HepG2 (cell line): ENCODE results near the gene ANKRD65. TPM values are rescaled to one million over a fixed set of nuclear protein-coding genes. Genes with fewer than 3 reads are reported as not detected.

Experiments used
- DPF2 ChIP-seq: sonication (generic); formaldehyde crosslinking; IDR thresholded peaks from 2 replicates; pipeline ENCODE4 v1.4.0; 2020; ENCODE audit warnings: mild to moderate bottlenecking, low read depth, missing genetic modification reagents, borderline replicate concordance
- HMG20B ChIP-seq: conservative IDR thresholded peaks from 2 replicates; pipeline ENCODE4 v1.6.1; 2016; ENCODE audit warnings: missing genetic modification reagents, missing compliant biosample characterization
- HOXA7 ChIP-seq: sonication (generic); formaldehyde crosslinking; IDR thresholded peaks from 2 replicates; pipeline ENCODE4 v1.8.1; 2022; ENCODE audit warnings: mild to moderate bottlenecking, missing genetic modification reagents, moderate library complexity
- NFATC3 ChIP-seq: sonication (generic); formaldehyde crosslinking; IDR thresholded peaks from 2 replicates; pipeline ENCODE4 v1.5.1; 2020; ENCODE audit warnings: mild to moderate bottlenecking, missing genetic modification reagents
- SIX4 ChIP-seq: sonication (generic); formaldehyde crosslinking; IDR thresholded peaks from 2 replicates; pipeline ENCODE4 v1.4.0; 2020; ENCODE audit warnings: missing genetic modification reagents
- ZNF180 ChIP-seq: sonication (generic); formaldehyde crosslinking; IDR thresholded peaks from 2 replicates; pipeline ENCODE4 v1.4.0; 2020; ENCODE audit warnings: low read depth, missing genetic modification reagents, borderline replicate concordance
- ZNF263 ChIP-seq: sonication (generic); formaldehyde crosslinking; IDR thresholded peaks from 2 replicates; pipeline ENCODE4 v1.4.0; 2020; ENCODE audit warnings: missing genetic modification reagents
- ZNF333 ChIP-seq: sonication (generic); formaldehyde crosslinking; IDR thresholded peaks from 2 replicates; pipeline ENCODE4 v1.4.0; 2020; ENCODE audit warnings: mild to moderate bottlenecking, missing genetic modification reagents, borderline replicate concordance
- ZNF780A ChIP-seq: sonication (generic); formaldehyde crosslinking; IDR thresholded peaks from 2 replicates; pipeline ENCODE4 v1.8.0; 2022; ENCODE audit warnings: mild to moderate bottlenecking, missing genetic modification reagents, moderate library complexity
- polyA plus RNA-seq, 8 experiments: library from polyadenylated mRNA; depleted of rRNA in 3 of 8; stranded (reverse) in 7 of 8; unstranded in 1 of 8; fragments of >200 nt; fragmentation: Illumina TruSeq in 4 of 8; extraction: Trizol in 4 of 8; gene quantifications; 2 replicates each; pipeline versions ENCODE4 v1.2.1 to v1.2.3, GENCODE V29; 2011 to 2016; ENCODE audit warnings: low read depth in 4 of 8, missing spikeins in 1 of 8, mixed read lengths in 1 of 8; ENCODE audit not compliant: insufficient read depth in 1 of 8
- total RNA-seq, 5 experiments: library from RNA; depleted of rRNA; stranded (reverse); fragments of >200 nt; fragmentation: Illumina TruSeq; extraction: Trizol; gene quantifications; 2 replicates each; pipeline ENCODE4 v1.2.3, GENCODE V29; 2016; ENCODE audit warnings: low read depth in 1 of 5
- TF ChIP-seq, protein P1 (sequence below): sonication (generic); formaldehyde crosslinking; IDR thresholded peaks from 2 replicates; pipeline ENCODE4 v1.8.1; 2022; ENCODE audit warnings: low read depth, mild to moderate bottlenecking, missing genetic modification reagents
- TF ChIP-seq, protein P2 (sequence below): sonication (generic); formaldehyde crosslinking; IDR thresholded peaks from 2 replicates; pipeline ENCODE4 v1.4.0; 2020; ENCODE audit warnings: missing genetic modification reagents, borderline replicate concordance
- TF ChIP-seq, protein P3 (sequence below): sonication (generic); formaldehyde crosslinking; IDR thresholded peaks from 2 replicates; pipeline ENCODE4 v1.4.0; 2020; ENCODE audit warnings: missing genetic modification reagents
- TF ChIP-seq, protein P4 (sequence below), 2 experiments: sonication (generic) in 1 of 2; formaldehyde crosslinking in 1 of 2; IDR thresholded peaks; 2 replicates each; pipeline versions ENCODE4 v1.4.0 to v1.6.1; 2016 to 2020; ENCODE audit warnings: borderline replicate concordance in 1 of 2, low read depth in 1 of 2, mild to moderate bottlenecking in 1 of 2, missing genetic modification reagents in 1 of 2
- TF ChIP-seq, protein P5 (sequence below): sonication (generic); formaldehyde crosslinking; IDR thresholded peaks from 2 replicates; pipeline ENCODE4 v1.9.0; 2021; ENCODE audit warnings: missing genetic modification reagents, borderline replicate concordance

ANKRD65 gene
- total and polyA plus RNA-seq, 2 of the 13 experiments (the other 11 are each of a cell fraction or from before 2014, with no cell fraction given) = 12.1 to 30.1 TPM

DNA sequence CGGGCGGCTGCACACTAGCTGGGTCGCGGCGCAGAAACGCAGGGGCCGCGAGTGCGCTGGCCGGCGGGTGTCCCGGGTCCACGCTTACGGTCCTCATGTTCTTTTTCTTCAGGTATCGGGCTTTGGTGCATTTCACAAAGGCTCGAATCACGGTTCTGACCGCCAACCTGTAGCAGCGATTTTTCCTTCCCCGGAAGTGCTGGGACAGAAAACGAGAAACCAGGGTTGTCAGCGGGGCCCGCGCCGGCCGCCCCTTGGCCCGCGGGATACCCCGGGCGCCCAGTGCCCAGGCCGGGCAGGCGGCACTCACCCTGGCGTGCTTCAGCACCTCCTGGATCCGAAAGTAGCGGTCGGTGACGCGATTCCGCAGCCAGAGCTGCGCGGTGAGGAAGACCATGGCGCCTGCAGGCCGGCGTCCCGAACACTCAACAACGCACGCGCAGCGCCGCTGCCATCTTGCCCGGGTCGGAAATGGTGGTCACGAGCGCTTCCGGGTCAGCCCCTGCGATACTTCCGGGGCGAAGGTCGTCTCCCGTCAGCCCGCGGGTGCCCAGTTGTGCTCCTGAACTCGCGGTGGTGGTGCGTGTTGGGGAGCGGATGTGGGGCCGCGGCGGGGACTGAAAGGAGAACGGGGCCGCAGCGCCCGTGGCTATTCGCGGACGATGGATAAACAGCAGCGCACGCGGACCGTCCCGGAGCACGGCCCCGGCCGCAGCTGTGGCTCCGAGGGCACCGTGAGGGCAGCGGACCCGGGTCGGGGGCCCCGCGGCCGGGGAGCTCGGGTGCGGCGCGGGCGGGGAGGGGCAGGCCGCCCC is 14.0 kb downstream of the ANKRD65 start, which contains the start of gene MRPL20 (continued):
- TF ChIP-seq, protein P1, sequence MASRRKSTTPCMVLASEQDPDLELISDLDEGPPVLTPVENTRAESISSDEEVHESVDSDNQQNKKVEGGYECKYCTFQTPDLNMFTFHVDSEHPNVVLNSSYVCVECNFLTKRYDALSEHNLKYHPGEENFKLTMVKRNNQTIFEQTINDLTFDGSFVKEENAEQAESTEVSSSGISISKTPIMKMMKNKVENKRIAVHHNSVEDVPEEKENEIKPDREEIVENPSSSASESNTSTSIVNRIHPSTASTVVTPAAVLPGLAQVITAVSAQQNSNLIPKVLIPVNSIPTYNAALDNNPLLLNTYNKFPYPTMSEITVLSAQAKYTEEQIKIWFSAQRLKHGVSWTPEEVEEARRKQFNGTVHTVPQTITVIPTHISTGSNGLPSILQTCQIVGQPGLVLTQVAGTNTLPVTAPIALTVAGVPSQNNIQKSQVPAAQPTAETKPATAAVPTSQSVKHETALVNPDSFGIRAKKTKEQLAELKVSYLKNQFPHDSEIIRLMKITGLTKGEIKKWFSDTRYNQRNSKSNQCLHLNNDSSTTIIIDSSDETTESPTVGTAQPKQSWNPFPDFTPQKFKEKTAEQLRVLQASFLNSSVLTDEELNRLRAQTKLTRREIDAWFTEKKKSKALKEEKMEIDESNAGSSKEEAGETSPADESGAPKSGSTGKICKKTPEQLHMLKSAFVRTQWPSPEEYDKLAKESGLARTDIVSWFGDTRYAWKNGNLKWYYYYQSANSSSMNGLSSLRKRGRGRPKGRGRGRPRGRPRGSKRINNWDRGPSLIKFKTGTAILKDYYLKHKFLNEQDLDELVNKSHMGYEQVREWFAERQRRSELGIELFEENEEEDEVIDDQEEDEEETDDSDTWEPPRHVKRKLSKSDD = peak; percentile 79; the same call in 1 of the 2 replicates
- TF ChIP-seq HOXA7 (CRISPR knock-in tag) (0 out of 2 replicates have a peak, but pooled peaks have one; percentile 85), HMG20B (no peak), NFATC3 (CRISPR knock-in tag) (no peak; the same call in 1 of the 2 replicates), SIX4 (CRISPR knock-in tag) (peak; percentile 73), ZNF780A (CRISPR knock-in tag) (peak; percentile 25; the same call in 1 of the 2 replicates), ZNF263 (CRISPR knock-in tag) (peak; percentile 81), DPF2 (CRISPR knock-in tag) (no peak), ZNF180 (no peak), ZNF333 (peak; percentile 70; the same call in 1 of the 2 replicates)
- TF ChIP-seq, protein P2, sequence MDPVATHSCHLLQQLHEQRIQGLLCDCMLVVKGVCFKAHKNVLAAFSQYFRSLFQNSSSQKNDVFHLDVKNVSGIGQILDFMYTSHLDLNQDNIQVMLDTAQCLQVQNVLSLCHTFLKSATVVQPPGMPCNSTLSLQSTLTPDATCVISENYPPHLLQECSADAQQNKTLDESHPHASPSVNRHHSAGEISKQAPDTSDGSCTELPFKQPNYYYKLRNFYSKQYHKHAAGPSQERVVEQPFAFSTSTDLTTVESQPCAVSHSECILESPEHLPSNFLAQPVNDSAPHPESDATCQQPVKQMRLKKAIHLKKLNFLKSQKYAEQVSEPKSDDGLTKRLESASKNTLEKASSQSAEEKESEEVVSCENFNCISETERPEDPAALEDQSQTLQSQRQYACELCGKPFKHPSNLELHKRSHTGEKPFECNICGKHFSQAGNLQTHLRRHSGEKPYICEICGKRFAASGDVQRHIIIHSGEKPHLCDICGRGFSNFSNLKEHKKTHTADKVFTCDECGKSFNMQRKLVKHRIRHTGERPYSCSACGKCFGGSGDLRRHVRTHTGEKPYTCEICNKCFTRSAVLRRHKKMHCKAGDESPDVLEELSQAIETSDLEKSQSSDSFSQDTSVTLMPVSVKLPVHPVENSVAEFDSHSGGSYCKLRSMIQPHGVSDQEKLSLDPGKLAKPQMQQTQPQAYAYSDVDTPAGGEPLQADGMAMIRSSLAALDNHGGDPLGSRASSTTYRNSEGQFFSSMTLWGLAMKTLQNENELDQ (CRISPR knock-in tag) = peak; percentile 79
- TF ChIP-seq, protein P3, sequence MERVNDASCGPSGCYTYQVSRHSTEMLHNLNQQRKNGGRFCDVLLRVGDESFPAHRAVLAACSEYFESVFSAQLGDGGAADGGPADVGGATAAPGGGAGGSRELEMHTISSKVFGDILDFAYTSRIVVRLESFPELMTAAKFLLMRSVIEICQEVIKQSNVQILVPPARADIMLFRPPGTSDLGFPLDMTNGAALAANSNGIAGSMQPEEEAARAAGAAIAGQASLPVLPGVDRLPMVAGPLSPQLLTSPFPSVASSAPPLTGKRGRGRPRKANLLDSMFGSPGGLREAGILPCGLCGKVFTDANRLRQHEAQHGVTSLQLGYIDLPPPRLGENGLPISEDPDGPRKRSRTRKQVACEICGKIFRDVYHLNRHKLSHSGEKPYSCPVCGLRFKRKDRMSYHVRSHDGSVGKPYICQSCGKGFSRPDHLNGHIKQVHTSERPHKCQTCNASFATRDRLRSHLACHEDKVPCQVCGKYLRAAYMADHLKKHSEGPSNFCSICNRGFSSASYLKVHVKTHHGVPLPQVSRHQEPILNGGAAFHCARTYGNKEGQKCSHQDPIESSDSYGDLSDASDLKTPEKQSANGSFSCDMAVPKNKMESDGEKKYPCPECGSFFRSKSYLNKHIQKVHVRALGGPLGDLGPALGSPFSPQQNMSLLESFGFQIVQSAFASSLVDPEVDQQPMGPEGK (CRISPR knock-in tag) = peak; percentile 82
- TF ChIP-seq, protein P4, sequence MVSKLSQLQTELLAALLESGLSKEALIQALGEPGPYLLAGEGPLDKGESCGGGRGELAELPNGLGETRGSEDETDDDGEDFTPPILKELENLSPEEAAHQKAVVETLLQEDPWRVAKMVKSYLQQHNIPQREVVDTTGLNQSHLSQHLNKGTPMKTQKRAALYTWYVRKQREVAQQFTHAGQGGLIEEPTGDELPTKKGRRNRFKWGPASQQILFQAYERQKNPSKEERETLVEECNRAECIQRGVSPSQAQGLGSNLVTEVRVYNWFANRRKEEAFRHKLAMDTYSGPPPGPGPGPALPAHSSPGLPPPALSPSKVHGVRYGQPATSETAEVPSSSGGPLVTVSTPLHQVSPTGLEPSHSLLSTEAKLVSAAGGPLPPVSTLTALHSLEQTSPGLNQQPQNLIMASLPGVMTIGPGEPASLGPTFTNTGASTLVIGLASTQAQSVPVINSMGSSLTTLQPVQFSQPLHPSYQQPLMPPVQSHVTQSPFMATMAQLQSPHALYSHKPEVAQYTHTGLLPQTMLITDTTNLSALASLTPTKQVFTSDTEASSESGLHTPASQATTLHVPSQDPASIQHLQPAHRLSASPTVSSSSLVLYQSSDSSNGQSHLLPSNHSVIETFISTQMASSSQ (IDR thresholded peaks at IDR 0.05; ENCODE audit: low read depth) = no peak
- TF ChIP-seq, protein P4 (CRISPR knock-in tag; IDR thresholded peaks at IDR 0.05; ENCODE audit: borderline replicate concordance) = peak; percentile 71
- TF ChIP-seq, protein P5, sequence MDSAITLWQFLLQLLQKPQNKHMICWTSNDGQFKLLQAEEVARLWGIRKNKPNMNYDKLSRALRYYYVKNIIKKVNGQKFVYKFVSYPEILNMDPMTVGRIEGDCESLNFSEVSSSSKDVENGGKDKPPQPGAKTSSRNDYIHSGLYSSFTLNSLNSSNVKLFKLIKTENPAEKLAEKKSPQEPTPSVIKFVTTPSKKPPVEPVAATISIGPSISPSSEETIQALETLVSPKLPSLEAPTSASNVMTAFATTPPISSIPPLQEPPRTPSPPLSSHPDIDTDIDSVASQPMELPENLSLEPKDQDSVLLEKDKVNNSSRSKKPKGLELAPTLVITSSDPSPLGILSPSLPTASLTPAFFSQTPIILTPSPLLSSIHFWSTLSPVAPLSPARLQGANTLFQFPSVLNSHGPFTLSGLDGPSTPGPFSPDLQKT (CRISPR knock-in tag) = peak; percentile 77; the same call in 1 of the 2 replicates
